Neural cell (in vitro differentiated cells): ENCODE results near the gene POLL. TPM values are rescaled to one million over a fixed set of nuclear protein-coding genes. Genes with fewer than 3 reads are reported as not detected.

Source experiments
- H2AFZ ChIP-seq: fragments of 200-600, 300-800 bp; sonication (generic), shearing (Covaris generic); 2 replicates; pipeline ENCODE4 v1.6.0; 2014; ENCODE audit warnings: low read depth, mild to moderate bottlenecking, antibody characterized with exemption, low read length, moderate library complexity
- H3F3A ChIP-seq: fragments of 200-600 bp; shearing (Covaris generic); 2 replicates; pipeline ENCODE4 v1.6.1; 2016; ENCODE audit warnings: mild to moderate bottlenecking, moderate library complexity, mixed read lengths, antibody characterized with exemption, low read length; ENCODE audit not compliant: insufficient read depth, poor library complexity, severe bottlenecking
- H3K27ac ChIP-seq: fragments of 200-600, 300-800 bp; sonication (generic), shearing (Covaris generic); 2 replicates; pipeline ENCODE4 v1.5.1; 2014; ENCODE audit warnings: mild to moderate bottlenecking, low read length, moderate library complexity
- H3K27me3 ChIP-seq: fragments of 300-800, 200-600 bp; sonication (generic), shearing (Covaris generic); 2 replicates; pipeline ENCODE4 v1.6.0; 2014; ENCODE audit warnings: mild to moderate bottlenecking, low read depth, low read length, moderate library complexity; ENCODE audit not compliant: insufficient read depth
- H3K36me3 ChIP-seq: fragments of 300-800, 200-600 bp; sonication (generic), shearing (Covaris generic); 2 replicates; pipeline ENCODE4 v1.5.1; 2014; ENCODE audit warnings: mild to moderate bottlenecking, antibody characterized with exemption, low read length, moderate library complexity; ENCODE audit not compliant: insufficient read depth
- H3K4me2 ChIP-seq: fragments of 300-800, 200-600 bp; sonication (generic), shearing (Covaris generic); 2 replicates; pipeline ENCODE4 v1.6.0; 2014; ENCODE audit warnings: mild to moderate bottlenecking, low read length
- H3K4me3 ChIP-seq: fragments of 300-800, 200-600 bp; sonication (generic), shearing (Covaris generic); 2 replicates; pipeline ENCODE4 v1.5.1; 2014; ENCODE audit warnings: mild to moderate bottlenecking, low read length, moderate library complexity
- H3K79me2 ChIP-seq: fragments of 200-600 bp; shearing (Covaris generic); replicated peaks from 2 replicates; pipeline ENCODE4 v1.6.0; 2014; ENCODE audit warnings: mild to moderate bottlenecking, low read length, moderate library complexity; ENCODE audit not compliant: insufficient read depth
- H3K9ac ChIP-seq: fragments of 300-800, 200-600 bp; sonication (generic), shearing (Covaris generic); 2 replicates; pipeline ENCODE4 v1.6.1; 2016; ENCODE audit warnings: mild to moderate bottlenecking, low read length, mixed read lengths
- H3K9me2 ChIP-seq: fragments of 200-600 bp; shearing (Covaris generic); 2 replicates; pipeline ENCODE4 v1.6.1; 2016; ENCODE audit warnings: mild to moderate bottlenecking, low read length, mixed read lengths; ENCODE audit not compliant: insufficient read depth
- H3K9me3 ChIP-seq: fragments of 200-600, 300-800 bp; sonication (generic), shearing (Covaris generic); 2 replicates; pipeline ENCODE4 v1.6.1; 2016; ENCODE audit warnings: mild to moderate bottlenecking, mixed run types, low read length, moderate library complexity, mixed read lengths
- H4K20me1 ChIP-seq: fragments of 200-600 bp; shearing (Covaris generic); 2 replicates; pipeline ENCODE4 v1.6.1; 2016; ENCODE audit warnings: mild to moderate bottlenecking, mixed run types; ENCODE audit not compliant: insufficient read depth
- CTCF ChIP-seq: fragments of 450-650 bp; IDR thresholded peaks from 2 replicates; pipeline ENCODE4 v1.5.1; 2014; ENCODE audit warnings: antibody characterized with exemption, mild to moderate bottlenecking, moderate library complexity; ENCODE audit not compliant: poor library complexity, severe bottlenecking
- EP300 ChIP-seq: fragments of 450-650 bp; conservative IDR thresholded peaks from 2 replicates; pipeline ENCODE4 v1.6.1; 2014; ENCODE audit warnings: antibody characterized with exemption, mild to moderate bottlenecking, moderate library complexity; ENCODE audit not compliant: poor library complexity, severe bottlenecking
- EZH2 ChIP-seq: fragments of 200-600, 300-800 bp; shearing (Covaris generic), sonication (generic); IDR thresholded peaks from 2 replicates; pipeline ENCODE4 v1.6.1; 2014; ENCODE audit warnings: antibody characterized with exemption, low read length, borderline replicate concordance, mild to moderate bottlenecking; ENCODE audit not compliant: insufficient read depth, poor library complexity, severe bottlenecking
- MXI1 ChIP-seq: fragments of 450-650 bp; conservative IDR thresholded peaks from 2 replicates; pipeline ENCODE4 v1.6.1; 2014; ENCODE audit warnings: antibody characterized with exemption, mild to moderate bottlenecking; ENCODE audit not compliant: poor library complexity, severe bottlenecking
- POLR2AphosphoS5 ChIP-seq: IDR thresholded peaks from 2 replicates; pipeline ENCODE4 v1.6.1; 2012
- RAD21 ChIP-seq: fragments of 450-650 bp; conservative IDR thresholded peaks from 2 replicates; pipeline ENCODE4 v1.6.1; 2014; ENCODE audit warnings: antibody characterized with exemption, mild to moderate bottlenecking, moderate library complexity
- REST ChIP-seq: IDR thresholded peaks from 2 replicates; pipeline ENCODE4 v1.6.1; 2012; ENCODE audit warnings: borderline replicate concordance
- SMC3 ChIP-seq: fragments of 450-650 bp; conservative IDR thresholded peaks from 2 replicates; pipeline ENCODE4 v1.6.1; 2014; ENCODE audit warnings: antibody characterized with exemption, mild to moderate bottlenecking, moderate library complexity; ENCODE audit not compliant: poor library complexity
- TAF1 ChIP-seq: IDR thresholded peaks from 2 replicates; pipeline ENCODE4 v1.6.1; 2012; ENCODE audit warnings: low read depth
- polyA plus RNA-seq: library from polyadenylated mRNA; depleted of rRNA; stranded (reverse); fragments of >200 nt; gene quantifications from 2 replicates; pipeline ENCODE4 v1.2.3, GENCODE V29; 2014

POLL gene
- polyA plus RNA-seq, 1 donor from 2014 or later = 23.0 TPM

- no peaks in the 10 kb centered on the region for H4K20me1 ChIP-seq
- H3K27me3 ChIP-seq = peaks cover 4% of the 10 kb centered on the region
- no peak overlapping the region for H3K9ac ChIP-seq
- H3K9me3 ChIP-seq = no peaks in the 10 kb centered on the region
- no peaks in the 10 kb centered on the region for H3K79me2 ChIP-seq
- H3K4me3 ChIP-seq = no peak overlapping the region
- no peak overlapping the region for H3K27ac ChIP-seq
- H3F3A ChIP-seq = no peaks in the 10 kb centered on the region
- no peaks in the 10 kb centered on the region for H3K9me2 ChIP-seq
- no peaks in the 10 kb centered on the region for H3K36me3 ChIP-seq
- H3K4me2 ChIP-seq = no peak overlapping the region
- TF ChIP-seq REST (no peak), TAF1 (no peak), EZH2 (no peak), EP300 (no peak)
- H2AFZ ChIP-seq = no peak overlapping the region
These were observed 12.4 kb downstream of the POLL start for GRCh38 chr10:101575580-101576210.

DNA sequence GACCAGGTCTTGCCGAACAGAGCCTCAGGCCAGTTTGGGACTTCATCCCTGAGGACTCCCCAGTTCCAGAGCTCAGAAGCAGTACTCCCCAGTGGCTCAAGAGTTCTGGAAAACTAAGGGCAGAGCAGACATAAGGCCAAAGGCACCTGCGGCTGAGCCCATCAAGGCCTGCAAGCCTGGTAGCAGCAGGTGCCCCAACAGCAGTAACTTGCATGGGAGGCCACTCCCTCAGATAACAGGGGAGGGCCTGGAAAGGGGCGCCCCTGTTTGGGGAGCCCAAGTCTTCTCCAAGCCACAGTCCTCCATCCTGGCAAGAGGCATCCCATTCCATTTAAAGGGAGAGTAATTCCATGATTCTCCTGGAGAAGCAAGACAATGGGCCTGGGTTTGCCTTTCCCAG, 13.0 kb downstream of the POLL start:
- no peaks in the 10 kb centered on the region for H3K9me2 ChIP-seq
- H3K36me3 ChIP-seq = no peaks in the 10 kb centered on the region
- no peak overlapping the region for H3K4me2 ChIP-seq
- no peaks in the 10 kb centered on the region for H3K79me2 ChIP-seq
- no peaks in the 10 kb centered on the region for H4K20me1 ChIP-seq
- TF ChIP-seq RAD21 (no peak), CTCF (no peak), MXI1 (no peak), POLR2AphosphoS5 (no peak), REST (no peak), EP300 (no peak), TAF1 (no peak), SMC3 (no peak), EZH2 (no peak)
- H3K4me3 ChIP-seq = no peak overlapping the region
- H2AFZ ChIP-seq = no peak overlapping the region
- H3K9me3 ChIP-seq = no peaks in the 10 kb centered on the region
- no peak overlapping the region for H3K9ac ChIP-seq
- no peak overlapping the region for H3K27ac ChIP-seq
- H3F3A ChIP-seq = no peaks in the 10 kb centered on the region
- H3K27me3 ChIP-seq = peaks cover 4% of the 10 kb centered on the region
